Measurements from ENCODE around the gene ADAM23. TPM values are rescaled to one million over a fixed set of nuclear protein-coding genes. Genes with fewer than 3 reads are reported as not detected.

The ADAM23 gene
- total RNA-seq, 1 experiment from 2014 or later = 6.1 TPM

DNA sequence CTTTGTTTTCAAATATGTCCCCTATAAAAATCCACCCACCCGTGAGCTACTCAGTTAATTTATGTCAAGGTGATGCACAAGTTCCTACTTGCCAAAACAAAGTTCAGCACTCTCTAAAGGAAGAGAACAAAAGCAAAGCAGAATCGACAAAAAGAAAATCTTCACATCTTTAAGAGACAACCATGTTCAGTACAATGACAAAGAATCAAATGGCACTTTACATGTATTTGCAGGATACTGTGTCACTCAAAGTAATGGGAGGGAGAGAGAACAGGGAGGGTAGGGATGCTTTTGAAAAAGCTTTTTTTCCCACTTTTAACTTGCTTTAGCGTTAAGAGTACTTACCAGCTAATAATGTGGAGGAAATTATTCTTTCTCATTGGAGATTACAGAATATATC lies 159.9 kb downstream of the ADAM23 start:
- Mint-ChIP-seq H3K9me3 (ENCODE audit: low read depth, unreplicated experiment) (no peaks in the 10 kb centered on the region), H3K4me1 (ENCODE audit: low read depth, unreplicated experiment) (no peaks in the 10 kb centered on the region), H3K27ac (ENCODE audit: unreplicated experiment) (no peak overlapping the region), H3K27me3 (ENCODE audit: unreplicated experiment) (no peaks in the 10 kb centered on the region), H3K36me3 (ENCODE audit: insufficient read depth, unreplicated experiment) (no peaks in the 10 kb centered on the region), H3K4me3 (ENCODE audit: low read depth, unreplicated experiment) (no peak overlapping the region)
- no peak for TF ChIP-seq CTCF (IDR thresholded peaks at IDR 0.05; ENCODE audit: unreplicated experiment)
- CTCF ChIA-PET = no interaction called here
- intact Hi-C loops (cut with micrococcal nuclease; ENCODE audit: unreplicated experiment) = no loop called here
- no peak for DNase-seq
- no TSS peak for BruUV-seq (replicated peaks)

DNA sequence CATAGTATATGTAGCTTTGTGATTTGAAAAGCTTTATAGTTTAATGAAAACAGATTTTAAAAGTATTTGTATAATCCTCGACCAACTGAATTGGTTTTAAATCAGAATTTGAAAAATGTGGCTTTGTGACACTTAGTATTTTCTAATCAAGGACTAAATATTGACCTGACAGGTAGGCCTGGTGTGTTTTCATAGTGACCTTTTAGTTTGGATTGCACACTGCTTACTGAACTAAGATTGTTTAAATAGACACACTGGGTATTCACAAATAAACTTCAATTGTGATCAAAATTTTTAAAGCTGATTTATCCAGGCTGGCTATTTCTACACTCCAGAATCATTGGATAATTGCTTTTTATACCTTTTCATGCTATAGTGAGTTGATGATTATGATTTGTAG lies 167.1 kb downstream of the ADAM23 start:
- H3K36me3 Mint-ChIP-seq (ENCODE audit: insufficient read depth, unreplicated experiment) = no peaks in the 10 kb centered on the region
- no peak for DNase-seq
- TF ChIP-seq CTCF (IDR thresholded peaks at IDR 0.05; ENCODE audit: unreplicated experiment) = no peak
- H3K27me3 Mint-ChIP-seq (ENCODE audit: unreplicated experiment) = no peaks in the 10 kb centered on the region
- peaks cover 8% of the 10 kb centered on the region for H3K4me1 Mint-ChIP-seq (ENCODE audit: low read depth, unreplicated experiment)
- intact Hi-C loops (cut with micrococcal nuclease; ENCODE audit: unreplicated experiment) = no loop called here
- H3K9me3 Mint-ChIP-seq (ENCODE audit: low read depth, unreplicated experiment) = no peaks in the 10 kb centered on the region
- BruUV-seq (replicated peaks) = no TSS peak
- CTCF ChIA-PET = no interaction called here
- H3K27ac Mint-ChIP-seq (ENCODE audit: unreplicated experiment) = no peak overlapping the region
- H3K4me3 Mint-ChIP-seq (ENCODE audit: low read depth, unreplicated experiment) = no peak overlapping the region

DNA sequence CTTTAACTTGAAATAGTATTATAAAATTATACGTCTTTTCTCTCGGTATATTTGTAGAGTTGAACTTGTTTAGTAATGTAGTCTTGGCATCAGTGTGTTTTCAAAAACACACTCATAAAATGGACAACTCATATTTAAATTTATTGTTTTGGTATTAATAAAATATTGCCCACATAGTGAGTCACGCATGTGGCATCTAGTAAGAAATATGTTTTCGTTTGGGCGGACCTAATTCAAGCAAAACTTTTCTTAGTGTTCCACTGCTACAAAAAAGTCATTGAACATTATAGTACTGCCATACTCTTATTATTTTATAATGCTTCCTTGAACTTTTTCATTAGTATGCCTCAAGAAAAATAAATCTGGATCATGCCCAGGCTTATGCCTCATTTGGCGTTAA lies 167.9 kb downstream of the ADAM23 start:
- H3K4me3 Mint-ChIP-seq (ENCODE audit: low read depth, unreplicated experiment) = no peak overlapping the region
- CTCF ChIA-PET = interaction anchor here (1.6 kb wide), 1 partner anchor 26 kb away, joined by 3 read pairs; no protein-coding TSS in a partner anchor
- no TSS peak for BruUV-seq (replicated peaks)
- peaks cover 15% of the 10 kb centered on the region for H3K4me1 Mint-ChIP-seq (ENCODE audit: low read depth, unreplicated experiment)
- no peak for DNase-seq
- intact Hi-C loops (cut with micrococcal nuclease; ENCODE audit: unreplicated experiment) = no loop called here
- H3K27ac Mint-ChIP-seq (ENCODE audit: unreplicated experiment) = no peak overlapping the region
- no peaks in the 10 kb centered on the region for H3K27me3 Mint-ChIP-seq (ENCODE audit: unreplicated experiment)
- TF ChIP-seq CTCF (IDR thresholded peaks at IDR 0.05; ENCODE audit: unreplicated experiment) = no peak
- no peaks in the 10 kb centered on the region for H3K36me3 Mint-ChIP-seq (ENCODE audit: insufficient read depth, unreplicated experiment)
- H3K9me3 Mint-ChIP-seq (ENCODE audit: low read depth, unreplicated experiment) = no peaks in the 10 kb centered on the region

DNA sequence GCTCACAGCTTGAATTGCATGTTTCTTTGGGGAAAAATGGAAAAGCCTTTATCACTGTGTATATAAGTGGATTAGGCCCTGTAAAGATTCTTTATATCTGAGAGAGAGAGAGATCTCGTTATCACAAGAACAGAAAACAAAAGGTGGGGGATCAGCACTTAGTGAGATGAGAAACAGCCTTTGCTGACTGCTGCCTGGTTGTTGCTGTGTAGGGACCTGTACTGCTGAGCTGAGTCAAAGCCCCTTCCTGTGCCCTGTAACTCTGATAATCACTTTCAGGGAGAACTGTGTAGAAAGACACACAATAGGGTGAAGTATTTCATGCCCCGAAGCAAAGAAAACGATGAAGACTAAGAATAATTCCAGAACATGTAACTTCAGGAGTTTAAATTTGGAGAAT lies 168.4 kb downstream of the ADAM23 start:
- CTCF ChIA-PET = interaction anchor here (1.6 kb wide), 1 partner anchor 26 kb away, joined by 3 read pairs; no protein-coding TSS in a partner anchor
- no peaks in the 10 kb centered on the region for H3K36me3 Mint-ChIP-seq (ENCODE audit: insufficient read depth, unreplicated experiment)
- TF ChIP-seq CTCF (IDR thresholded peaks at IDR 0.05; ENCODE audit: unreplicated experiment) = no peak
- BruUV-seq (replicated peaks) = no TSS peak
- no peak for DNase-seq
- H3K27ac Mint-ChIP-seq (ENCODE audit: unreplicated experiment) = no peak overlapping the region
- H3K4me3 Mint-ChIP-seq (ENCODE audit: low read depth, unreplicated experiment) = no peak overlapping the region
- H3K27me3 Mint-ChIP-seq (ENCODE audit: unreplicated experiment) = no peaks in the 10 kb centered on the region
- intact Hi-C loops (cut with micrococcal nuclease; ENCODE audit: unreplicated experiment) = no loop called here
- H3K9me3 Mint-ChIP-seq (ENCODE audit: low read depth, unreplicated experiment) = no peaks in the 10 kb centered on the region
- peaks cover 20% of the 10 kb centered on the region for H3K4me1 Mint-ChIP-seq (ENCODE audit: low read depth, unreplicated experiment)

Measured in Calu3 (cell line).